IMR-90 (cell line): ENCODE results near the gene RAB39A.

Experiments used
- BHLHE40 ChIP-seq: fragments of 150-350 bp; IDR thresholded peaks from 2 replicates; pipeline ENCODE4 v1.6.1; 2016; ENCODE audit warnings: mild to moderate bottlenecking, low read depth, low read length
- CEBPB ChIP-seq: IDR thresholded peaks from 2 replicates; pipeline ENCODE4 v1.6.1; 2012; ENCODE audit warnings: low read depth, low read length, improper control_type of control experiment
- CTCF ChIP-seq: conservative IDR thresholded peaks from 2 replicates; pipeline ENCODE4 v1.5.1; 2012; ENCODE audit warnings: mild to moderate bottlenecking, low read depth, low read length, improper control_type of control experiment
- ELK1 ChIP-seq: fragments of 150-350 bp; IDR thresholded peaks from 2 replicates; pipeline ENCODE4 v1.6.1; 2016; ENCODE audit warnings: low read depth, mild to moderate bottlenecking, low read length, moderate library complexity, borderline replicate concordance
- MAFK ChIP-seq: IDR thresholded peaks from 2 replicates; pipeline ENCODE4 v1.6.1; 2012; ENCODE audit warnings: low read depth, low read length, improper control_type of control experiment
- MAZ ChIP-seq: IDR thresholded peaks from 2 replicates; pipeline ENCODE4 v1.6.1; 2012; ENCODE audit warnings: low read depth, mild to moderate bottlenecking, low read length, improper control_type of control experiment, moderate library complexity, borderline replicate concordance
- MXI1 ChIP-seq: IDR thresholded peaks from 2 replicates; pipeline ENCODE4 v1.6.1; 2012; ENCODE audit warnings: low read depth, mild to moderate bottlenecking, low read length, moderate library complexity, borderline replicate concordance
- NFE2L2 ChIP-seq: fragments of 150-350 bp; IDR thresholded peaks from 2 replicates; pipeline ENCODE4 v1.6.1; 2016; ENCODE audit warnings: low read depth, mild to moderate bottlenecking, low read length
- POLR2A ChIP-seq: IDR thresholded peaks from 2 replicates; pipeline ENCODE4 v1.6.1; 2012; ENCODE audit warnings: mild to moderate bottlenecking, low read depth, low read length
- RAD21 ChIP-seq: IDR thresholded peaks from 2 replicates; pipeline ENCODE4 v1.6.1; 2012; ENCODE audit warnings: low read length, improper control_type of control experiment
- RCOR1 ChIP-seq: IDR thresholded peaks from 2 replicates; pipeline ENCODE4 v1.6.1; 2012; ENCODE audit warnings: mild to moderate bottlenecking, low read length, improper control_type of control experiment; ENCODE audit not compliant: insufficient replicate concordance
- RFX5 ChIP-seq: IDR thresholded peaks from 2 replicates; pipeline ENCODE4 v1.8.0; 2012; ENCODE audit warnings: low read depth, mild to moderate bottlenecking, low read length, moderate library complexity
- SMC3 ChIP-seq: fragments of 150-350 bp; IDR thresholded peaks from 2 replicates; pipeline ENCODE4 v1.6.1; 2016; ENCODE audit warnings: low read depth, mild to moderate bottlenecking, antibody characterized with exemption, low read length, moderate library complexity
- USF2 ChIP-seq: fragments of 150-350 bp; IDR thresholded peaks from 2 replicates; pipeline ENCODE4 v1.6.1; 2017; ENCODE audit warnings: mild to moderate bottlenecking, antibody characterized with exemption, low read length, low read depth

- no peak for TF ChIP-seq RAD21
- TF ChIP-seq POLR2A, result no peak
- no peak for TF ChIP-seq CTCF
- no peak for TF ChIP-seq RFX5
- TF ChIP-seq BHLHE40, result no peak
- TF ChIP-seq ELK1, result no peak
- no peak for TF ChIP-seq NFE2L2
- no peak for TF ChIP-seq MXI1
- no peak for TF ChIP-seq MAZ
- TF ChIP-seq MAFK, result no peak
- no peak for TF ChIP-seq USF2
- TF ChIP-seq CEBPB, result no peak
- no peak for TF ChIP-seq SMC3
- no peak for TF ChIP-seq RCOR1
Observed at GRCh38 chr11:107956543-107956942, 28.3 kb downstream of the RAB39A start.
